HEK293T (cell line): ENCODE results near the gene SLK.

Source experiments
- CTCF ChIA-PET: fragments of 350-600 bp; formaldehyde crosslinking; extraction: SDS; loops from one replicate; lab custom pipeline; 2021; ENCODE audit warnings: antibody characterized with exemption, inconsistent platforms; lab: Yijun Ruan, JAX
- POLR2A ChIA-PET: fragments of 350-600 bp; formaldehyde crosslinking; extraction: SDS; loops from one replicate; lab custom pipeline; 2020; ENCODE audit warnings: antibody characterized with exemption, inconsistent platforms; lab: Yijun Ruan, JAX
- DNase-seq: peaks from one replicate; pipeline ENCODE4 v3.0.0; 2012; ENCODE audit warnings: mixed read lengths; ENCODE audit errors: extremely low spot score
- ARNT ChIP-seq: fragments of 450-650 bp; IDR thresholded peaks from 2 replicates; pipeline ENCODE4 v1.6.1; 2017; ENCODE audit warnings: mild to moderate bottlenecking
- BHLHE40 ChIP-seq: fragments of 450-650 bp; IDR thresholded peaks from 2 replicates; pipeline ENCODE4 v1.6.1; 2016; ENCODE audit warnings: mild to moderate bottlenecking, moderate library complexity, borderline replicate concordance
- CTBP1 ChIP-seq: fragments of 450-650 bp; IDR thresholded peaks from 2 replicates; pipeline ENCODE4 v1.6.1; 2016; ENCODE audit warnings: borderline replicate concordance
- ELF4 ChIP-seq: fragments of 450-650 bp; IDR thresholded peaks from 2 replicates; pipeline ENCODE4 v1.6.1; 2017; ENCODE audit warnings: antibody characterized with exemption
- FOXA1 ChIP-seq: fragments of 450-650 bp; IDR thresholded peaks from 2 replicates; pipeline ENCODE4 v1.6.1; 2016; ENCODE audit warnings: mild to moderate bottlenecking
- FOXK2 ChIP-seq: fragments of 450-650 bp; IDR thresholded peaks from 2 replicates; pipeline ENCODE4 v1.6.1; 2016; ENCODE audit warnings: mild to moderate bottlenecking
- FOXM1 ChIP-seq: fragments of 450-650 bp; IDR thresholded peaks from 2 replicates; pipeline ENCODE4 v1.6.1; 2017; ENCODE audit warnings: mild to moderate bottlenecking, borderline replicate concordance
- HDGF ChIP-seq: fragments of 450-650 bp; IDR thresholded peaks from 2 replicates; pipeline ENCODE4 v1.6.1; 2017; ENCODE audit warnings: antibody characterized with exemption, borderline replicate concordance
- L3MBTL2 ChIP-seq: fragments of 450-650 bp; conservative IDR thresholded peaks from 2 replicates; pipeline ENCODE4 v1.6.1; 2016; ENCODE audit warnings: mild to moderate bottlenecking
- LEF1 ChIP-seq: fragments of 450-650 bp; IDR thresholded peaks from 2 replicates; pipeline ENCODE4 v1.6.1; 2017; ENCODE audit warnings: mild to moderate bottlenecking, borderline replicate concordance
- NFRKB ChIP-seq: fragments of 450-650 bp; IDR thresholded peaks from 2 replicates; pipeline ENCODE4 v1.6.1; 2016; ENCODE audit warnings: mild to moderate bottlenecking, moderate library complexity
- PKNOX1 ChIP-seq: fragments of 450-650 bp; IDR thresholded peaks from 2 replicates; pipeline ENCODE4 v1.6.1; 2016
- SP1 ChIP-seq: fragments of 450-650 bp; IDR thresholded peaks from 2 replicates; pipeline ENCODE4 v1.6.1; 2017
- SUZ12 ChIP-seq: fragments of 450-650 bp; IDR thresholded peaks from 2 replicates; pipeline ENCODE4 v1.6.1; 2016; ENCODE audit warnings: mild to moderate bottlenecking
- TARDBP ChIP-seq: fragments of 450-650 bp; IDR thresholded peaks from 2 replicates; pipeline ENCODE4 v1.6.1; 2016
- ZNF384 ChIP-seq: fragments of 450-650 bp; IDR thresholded peaks from 2 replicates; pipeline ENCODE4 v1.6.1; 2016

SLK gene

GRCh38 chr10:104056619-104057273 lies 89.8 kb downstream of the SLK start:
- TF ChIP-seq L3MBTL2, result no peak
- TF ChIP-seq SP1, result no peak
- TF ChIP-seq LEF1, result no peak
- no peak for TF ChIP-seq NFRKB
- no peak for TF ChIP-seq BHLHE40
- DNase-seq, result no peak
- CTCF ChIA-PET, result interaction anchor here (0.7 to 1.2 kb wide), 2 partner anchors 10 to 13 kb away, joined by 3 read pairs; no protein-coding TSS in a partner anchor
- POLR2A ChIA-PET, result no interaction called here

- ChIA-PET CTCF (no interaction called here), POLR2A (no interaction called here)
- no peak for TF ChIP-seq LEF1
- no peak for TF ChIP-seq SP1
- no peak for TF ChIP-seq PKNOX1
- no peak for TF ChIP-seq ZNF384
- TF ChIP-seq L3MBTL2, result no peak
- no peak for TF ChIP-seq FOXM1
- no peak for TF ChIP-seq NFRKB
- no peak for TF ChIP-seq HDGF
- TF ChIP-seq CTBP1, result no peak
- no peak for TF ChIP-seq FOXA1
- no peak for TF ChIP-seq FOXK2
- no peak for TF ChIP-seq ARNT
- TF ChIP-seq ELF4, result no peak
- TF ChIP-seq BHLHE40, result no peak
- TF ChIP-seq TARDBP, result no peak
- no peak for TF ChIP-seq SUZ12
- no peak for DNase-seq
These were observed 90.8 kb downstream of the SLK start for GRCh38 chr10:104057717-104058116.

GRCh38 chr10:104059364-104059763 lies 92.4 kb downstream of the SLK start:
- TF ChIP-seq SUZ12 (no peak), FOXA1 (no peak), ELF4 (no peak), NFRKB (no peak), TARDBP (no peak), L3MBTL2 (no peak), BHLHE40 (no peak), CTBP1 (no peak), FOXK2 (no peak), ARNT (no peak), FOXM1 (no peak), SP1 (no peak), PKNOX1 (no peak), LEF1 (no peak), HDGF (no peak)
- DNase-seq, result no peak
- ChIA-PET CTCF (no interaction called here), POLR2A (interaction anchor here (0.7 kb wide), 1 partner anchor 280 kb away, joined by 4 read pairs; no protein-coding TSS in a partner anchor)

- no peak for TF ChIP-seq BHLHE40
- no peak for TF ChIP-seq FOXA1
- no peak for TF ChIP-seq L3MBTL2
- TF ChIP-seq CTBP1, result no peak
- no peak for TF ChIP-seq FOXM1
- TF ChIP-seq NFRKB, result no peak
- TF ChIP-seq FOXK2, result no peak
- TF ChIP-seq SUZ12, result no peak
- TF ChIP-seq HDGF, result no peak
- no peak for TF ChIP-seq LEF1
- no peak for TF ChIP-seq TARDBP
- TF ChIP-seq ELF4, result no peak
- TF ChIP-seq ARNT, result no peak
- TF ChIP-seq SP1, result no peak
- TF ChIP-seq ZNF384, result no peak
- TF ChIP-seq PKNOX1, result no peak
- POLR2A ChIA-PET, result interaction anchor here (0.8 kb wide), 1 partner anchor 59 kb away, joined by 3 read pairs; no protein-coding TSS in a partner anchor
- no peak for DNase-seq
- CTCF ChIA-PET, result no interaction called here
These were observed 94.3 kb downstream of the SLK start for GRCh38 chr10:104061196-104061595.

GRCh38 chr10:104065748-104066147 lies 98.8 kb downstream of the SLK start:
- POLR2A ChIA-PET, result no interaction called here
- CTCF ChIA-PET, result no interaction called here
- no peak for TF ChIP-seq HDGF
- DNase-seq, result no peak

GRCh38 chr10:104066945-104067344 lies 100.0 kb downstream of the SLK start:
- ChIA-PET POLR2A (no interaction called here), CTCF (interaction anchor here (0.6 to 0.9 kb wide), 2 partner anchors 10 to 56 kb away, joined by 3 to 5 read pairs; no protein-coding TSS in a partner anchor)
- no peak for DNase-seq
- TF ChIP-seq L3MBTL2, result no peak
- TF ChIP-seq PKNOX1, result no peak
- no peak for TF ChIP-seq LEF1
- TF ChIP-seq FOXM1, result no peak
- TF ChIP-seq TARDBP, result no peak
- no peak for TF ChIP-seq ELF4
- TF ChIP-seq ZNF384, result no peak
- TF ChIP-seq HDGF, result no peak
- TF ChIP-seq BHLHE40, result no peak
- no peak for TF ChIP-seq FOXK2
- TF ChIP-seq CTBP1, result no peak
- no peak for TF ChIP-seq SP1
- TF ChIP-seq SUZ12, result no peak
- no peak for TF ChIP-seq ARNT
- no peak for TF ChIP-seq NFRKB
- TF ChIP-seq FOXA1, result no peak
